HG03135 (cell line): Measurements from ENCODE around the gene NEUROG1.
"Not testable (repeated sequence)": the region's sequence is repeated elsewhere in the genome, so short reads cannot be mapped to it uniquely, and the experiment has no call there.

Experiments
- ATAC-seq: cut with Tn5 transposase; IDR thresholded peaks from one replicate; pipeline ENCODE4 v1.9.1; 2021; ENCODE audit warnings: mild to moderate bottlenecking, moderate library complexity; ENCODE audit not compliant: unreplicated experiment

NEUROG1 gene

DNA sequence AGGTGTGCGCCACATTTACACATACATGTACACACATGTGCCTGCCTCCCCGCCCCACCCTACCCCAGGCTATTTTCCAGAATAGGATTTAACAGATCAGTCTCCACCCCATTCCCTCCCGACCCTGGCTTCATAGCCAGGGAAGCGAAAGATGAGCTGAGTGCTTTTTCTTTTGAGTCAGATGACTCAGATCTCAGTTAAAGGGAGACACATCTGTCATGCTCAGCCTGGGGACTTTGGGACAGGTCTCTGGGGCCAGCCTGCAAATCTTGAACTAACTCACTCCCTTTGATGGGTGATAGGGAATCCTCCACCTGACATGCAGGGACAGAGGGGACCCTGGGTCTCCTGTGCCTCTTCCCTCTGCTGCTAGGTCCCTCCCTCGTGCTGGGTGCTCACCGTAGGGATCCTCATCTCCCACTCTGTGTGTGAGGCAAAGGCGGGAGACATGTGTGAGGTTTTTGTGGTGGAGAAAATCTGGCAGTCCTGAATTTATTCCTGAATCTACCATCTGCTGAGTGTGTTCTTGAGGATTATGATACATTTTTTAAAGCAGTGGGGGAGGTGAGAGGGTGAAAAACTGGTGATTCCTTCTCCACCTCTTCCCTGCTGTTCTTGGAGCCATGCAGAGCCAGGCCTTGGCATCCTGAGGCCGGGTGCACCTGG lies 37.7 kb downstream of the NEUROG1 start:
- ATAC-seq = no peak

DNA sequence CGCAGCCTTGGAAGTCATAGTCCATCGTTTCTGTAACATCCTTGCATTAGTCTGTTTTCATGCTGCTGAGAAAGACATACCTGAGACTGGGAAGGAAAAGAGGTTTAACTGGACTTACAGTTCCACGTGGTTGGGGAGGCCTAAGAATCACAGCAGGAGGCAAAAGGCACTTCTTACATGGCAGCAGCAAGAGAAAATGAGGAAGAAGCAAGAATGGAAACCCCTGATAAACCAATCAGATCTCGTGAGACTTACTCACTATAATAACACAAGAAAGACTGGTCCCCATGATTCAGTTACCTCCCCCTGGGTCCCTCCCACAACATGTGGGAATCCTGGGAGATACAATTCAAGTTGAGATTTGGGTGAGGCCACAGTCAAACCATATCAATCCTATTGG lies 40.2 kb downstream of the NEUROG1 start:
- not testable (repeated sequence) for ATAC-seq

DNA sequence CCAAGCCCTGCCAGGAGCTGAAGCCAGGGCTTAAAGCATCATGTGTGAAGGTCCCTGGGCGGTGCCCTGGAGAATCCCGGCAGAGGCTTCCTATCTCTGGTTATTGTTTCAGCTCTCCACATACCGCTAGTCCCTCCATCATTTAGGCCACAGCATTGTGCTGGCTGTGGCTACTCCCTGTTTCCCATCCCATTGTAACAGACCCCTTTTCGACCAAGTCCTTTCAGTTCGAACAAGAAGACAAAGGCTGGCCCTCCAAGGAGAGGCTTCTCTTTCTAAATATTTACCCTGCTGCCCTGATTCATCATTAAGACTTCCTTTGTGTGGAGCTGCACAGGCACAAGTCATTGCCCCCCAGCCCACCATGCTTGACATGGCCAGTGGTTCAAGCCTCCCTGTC lies 41.6 kb downstream of the NEUROG1 start:
- no peak for ATAC-seq

DNA sequence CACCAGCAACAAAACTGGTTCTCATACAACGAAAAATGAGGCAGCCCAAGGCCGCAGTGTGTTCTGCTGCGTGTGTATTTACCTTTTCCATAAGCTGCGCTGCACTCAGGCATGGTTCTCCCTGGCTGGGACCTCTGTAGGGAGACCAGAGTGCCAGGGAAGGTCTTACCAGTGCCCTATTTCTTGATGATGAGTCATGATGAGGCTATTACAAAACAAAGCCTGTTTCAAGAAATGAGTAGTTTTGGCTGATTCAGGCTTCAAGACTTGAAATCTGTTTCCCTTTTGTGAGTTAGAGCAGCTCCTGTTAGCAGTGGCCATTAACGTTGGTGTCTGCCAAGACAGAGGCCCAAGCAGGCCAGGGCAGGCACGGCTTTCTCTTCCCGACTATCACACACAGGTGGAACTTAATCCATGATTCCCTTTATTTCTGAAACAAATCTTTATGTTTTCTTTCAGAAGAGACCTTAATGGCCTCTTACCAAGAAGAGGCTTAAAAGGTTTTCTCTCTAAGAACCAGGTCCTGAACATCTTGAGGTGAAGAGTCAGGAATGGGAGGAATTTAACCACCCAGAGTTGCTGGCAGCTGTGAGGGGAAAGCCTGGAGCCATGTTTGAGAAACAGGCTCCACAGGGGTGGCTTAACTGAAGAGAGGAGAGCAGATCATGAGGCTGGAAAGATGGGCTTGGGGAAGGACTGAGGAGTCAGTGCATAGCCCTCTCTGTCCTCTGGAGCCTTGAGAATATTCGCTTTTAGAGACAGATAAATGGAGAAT lies 42.2 kb downstream of the NEUROG1 start:
- ATAC-seq = no peak

DNA sequence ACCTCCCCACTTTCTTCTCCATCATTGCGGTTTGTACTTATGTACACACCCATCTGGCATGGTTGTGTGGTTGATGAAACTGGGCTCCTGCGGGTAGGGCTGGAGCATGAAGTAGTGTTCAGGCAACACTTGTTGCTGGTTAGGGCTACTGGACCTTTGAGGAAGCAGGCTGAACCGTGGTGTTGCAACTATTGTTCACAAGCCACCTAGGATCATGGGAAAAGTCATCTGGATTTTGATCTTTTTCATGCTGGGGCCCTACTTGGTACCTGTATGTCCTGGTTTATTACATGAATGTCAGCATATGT lies 43.5 kb downstream of the NEUROG1 start:
- no peak for ATAC-seq

DNA sequence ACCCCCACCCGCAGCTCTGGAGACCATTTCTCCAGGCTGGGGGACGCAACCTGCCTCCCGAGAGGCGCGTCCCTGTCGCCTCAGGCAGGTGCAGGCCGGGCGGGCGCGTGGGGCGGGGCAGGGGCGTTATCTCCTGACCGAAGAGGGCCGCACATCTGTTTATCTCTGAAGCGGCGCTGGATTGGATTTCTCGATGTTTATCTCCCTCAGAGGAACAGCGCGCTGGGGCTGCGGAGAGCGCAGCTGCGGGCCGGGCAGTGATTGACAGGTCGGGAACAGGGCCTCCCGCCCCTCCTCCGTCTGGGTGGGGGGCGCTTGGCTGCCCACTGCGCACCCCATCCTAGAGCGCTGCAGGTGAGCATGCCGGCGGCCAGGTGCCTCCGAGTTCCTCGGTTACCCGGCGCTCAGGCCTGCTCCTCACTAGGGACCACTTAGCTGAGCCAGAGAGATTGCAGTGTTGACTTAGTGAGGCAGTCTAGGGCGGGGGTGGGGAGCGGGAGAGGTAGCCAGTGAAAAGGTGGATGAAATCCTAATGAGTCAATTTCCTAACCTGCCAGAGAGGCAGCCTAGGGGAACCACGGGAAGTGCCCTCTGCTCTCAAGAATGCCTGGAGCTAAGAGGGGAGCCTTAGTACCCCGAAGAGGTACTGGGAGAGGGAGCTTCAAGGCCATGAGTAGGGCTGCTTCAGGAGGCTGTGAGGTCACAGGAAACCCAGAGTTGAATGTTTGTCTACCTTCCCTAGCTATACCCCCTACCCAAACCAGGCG lies 44.0 kb downstream of the NEUROG1 start:
- ATAC-seq = no peak

DNA sequence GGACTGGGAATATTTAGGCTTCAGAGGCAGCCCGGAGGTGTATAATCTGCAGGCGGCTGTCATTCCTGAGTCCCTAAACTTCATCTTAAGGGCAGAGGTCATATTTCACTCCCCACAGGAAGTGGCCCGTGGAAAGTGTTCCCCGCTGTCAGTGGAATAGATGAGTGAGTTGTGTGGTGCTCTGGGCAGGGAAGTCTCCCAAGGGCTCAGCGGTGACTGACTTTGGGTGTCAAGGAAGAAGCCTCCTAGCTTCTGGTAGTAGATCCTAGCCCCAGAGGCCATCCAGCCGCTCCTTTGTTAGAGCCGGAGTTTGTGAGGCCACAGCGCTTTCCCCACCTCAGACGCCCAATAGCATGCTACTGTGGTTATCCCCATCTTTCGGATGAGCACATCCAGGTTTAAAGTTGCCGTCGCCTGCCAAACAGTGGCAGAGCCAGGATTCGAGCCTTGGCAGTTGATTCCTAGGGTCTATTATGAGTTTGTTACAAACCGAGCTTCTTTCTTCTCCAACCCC lies 44.7 kb downstream of the NEUROG1 start:
- ATAC-seq = no peak

DNA sequence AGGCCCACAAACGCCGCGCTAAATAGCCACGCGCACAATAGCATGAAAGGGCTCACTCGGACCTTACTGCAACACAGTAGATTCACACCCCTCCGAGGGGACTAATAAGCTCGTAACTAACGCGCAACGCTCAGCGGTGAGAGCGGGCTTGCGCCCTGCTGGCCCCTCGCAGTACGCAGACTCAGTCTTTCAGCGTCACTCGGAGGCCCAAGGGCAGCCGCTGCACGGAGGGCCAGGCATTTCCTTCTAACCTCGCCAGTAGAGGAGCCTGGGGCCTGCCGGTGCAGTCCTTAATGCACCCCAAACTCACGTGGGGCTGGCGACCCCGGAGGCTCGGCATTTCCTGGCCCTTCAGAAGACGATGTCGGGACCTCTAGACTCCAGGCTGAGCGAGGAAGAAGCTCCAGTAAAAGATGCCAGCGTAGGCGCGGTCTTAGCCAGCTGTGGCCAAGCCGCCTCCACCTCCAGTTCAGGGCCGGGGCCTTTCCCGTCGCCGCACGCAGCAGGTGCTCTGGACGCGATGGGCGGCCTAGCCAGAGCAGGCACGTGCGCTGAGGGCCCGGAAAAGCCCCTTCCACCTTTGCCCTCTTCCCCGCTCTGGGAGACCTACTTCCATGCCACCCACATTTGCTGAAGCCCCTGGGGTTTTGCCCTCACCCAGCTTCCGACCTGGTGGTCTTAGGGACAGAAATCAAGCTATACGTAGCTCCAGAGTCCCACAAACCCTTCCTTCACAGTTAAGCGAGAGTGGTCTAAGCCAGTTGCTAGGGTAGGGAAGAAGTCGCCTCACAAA lies 45.3 kb downstream of the NEUROG1 start:
- no peak for ATAC-seq

DNA sequence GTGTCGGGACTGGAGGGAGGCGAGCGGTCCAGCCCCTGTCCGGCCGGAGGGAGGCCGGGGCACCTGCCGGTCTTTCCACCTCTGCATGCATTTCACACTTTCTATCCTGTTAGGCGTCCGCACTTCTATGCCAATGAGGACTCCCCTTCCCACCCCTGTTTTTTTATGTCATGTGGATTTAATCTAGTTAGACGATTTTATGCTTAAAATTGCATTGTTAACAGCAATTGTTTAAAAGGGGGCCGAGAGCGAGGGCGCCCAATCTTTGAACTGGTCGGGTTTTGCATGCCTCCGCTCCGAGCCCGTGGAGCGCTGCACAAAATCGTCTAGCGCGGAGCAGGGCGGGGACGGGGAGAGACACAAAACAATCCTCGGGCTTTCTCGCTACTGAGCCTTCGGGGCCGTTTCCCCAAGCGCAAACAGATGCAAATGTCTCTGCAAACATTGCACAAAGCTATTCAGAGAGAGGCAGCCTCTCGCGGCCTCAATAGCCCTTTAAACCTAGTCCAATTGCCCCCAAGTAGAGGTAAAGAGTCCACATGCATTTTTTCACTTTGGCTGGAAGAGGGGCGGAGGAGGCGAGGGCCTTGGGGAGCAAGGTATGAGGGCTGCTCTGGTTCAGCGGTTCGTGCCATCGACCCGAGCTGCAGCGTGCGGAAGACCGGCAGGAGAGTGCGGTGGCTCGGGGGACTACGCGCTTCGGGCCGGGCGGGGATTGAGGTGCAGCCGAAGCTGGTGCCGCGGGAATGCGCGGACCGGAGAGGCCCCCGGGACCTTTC lies 46.1 kb downstream of the NEUROG1 start:
- no peak for ATAC-seq

DNA sequence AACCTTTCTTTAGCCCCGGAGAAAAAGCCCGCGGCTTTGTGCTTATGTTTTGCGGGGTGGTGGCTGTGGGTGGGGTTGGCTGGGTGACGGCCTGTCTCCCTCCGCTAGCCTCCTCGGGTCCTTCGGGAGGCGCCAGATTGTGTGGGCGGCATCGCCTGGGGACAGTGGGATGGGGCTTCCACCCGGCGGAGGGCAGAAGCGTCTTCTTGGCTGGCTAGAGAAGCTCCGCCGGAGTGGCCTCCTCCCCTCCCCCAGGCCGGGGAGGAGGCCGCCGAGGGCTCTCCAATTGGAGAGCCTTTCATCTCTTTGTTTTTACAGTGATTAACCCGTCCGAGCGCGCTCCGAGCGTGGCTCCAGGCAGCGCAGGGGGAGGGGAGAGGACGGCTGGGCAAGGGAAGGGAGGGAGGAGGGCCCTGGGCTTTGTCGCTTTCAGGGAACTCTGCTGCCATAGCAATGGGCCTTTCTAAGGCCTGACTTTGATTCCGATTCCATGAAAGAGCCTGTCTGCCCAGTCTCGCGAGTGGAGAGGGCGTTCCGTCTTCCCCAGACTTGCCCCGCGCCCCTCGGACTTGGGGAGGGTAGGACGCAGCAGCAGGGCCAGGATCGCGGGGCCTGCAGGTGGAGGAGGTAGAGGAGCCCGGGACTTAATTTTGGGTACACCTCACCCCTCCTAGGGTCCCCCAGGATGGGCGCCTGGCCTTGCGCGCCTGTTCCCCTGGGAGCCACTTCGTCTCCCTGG lies 46.9 kb downstream of the NEUROG1 start:
- no peak for ATAC-seq

DNA sequence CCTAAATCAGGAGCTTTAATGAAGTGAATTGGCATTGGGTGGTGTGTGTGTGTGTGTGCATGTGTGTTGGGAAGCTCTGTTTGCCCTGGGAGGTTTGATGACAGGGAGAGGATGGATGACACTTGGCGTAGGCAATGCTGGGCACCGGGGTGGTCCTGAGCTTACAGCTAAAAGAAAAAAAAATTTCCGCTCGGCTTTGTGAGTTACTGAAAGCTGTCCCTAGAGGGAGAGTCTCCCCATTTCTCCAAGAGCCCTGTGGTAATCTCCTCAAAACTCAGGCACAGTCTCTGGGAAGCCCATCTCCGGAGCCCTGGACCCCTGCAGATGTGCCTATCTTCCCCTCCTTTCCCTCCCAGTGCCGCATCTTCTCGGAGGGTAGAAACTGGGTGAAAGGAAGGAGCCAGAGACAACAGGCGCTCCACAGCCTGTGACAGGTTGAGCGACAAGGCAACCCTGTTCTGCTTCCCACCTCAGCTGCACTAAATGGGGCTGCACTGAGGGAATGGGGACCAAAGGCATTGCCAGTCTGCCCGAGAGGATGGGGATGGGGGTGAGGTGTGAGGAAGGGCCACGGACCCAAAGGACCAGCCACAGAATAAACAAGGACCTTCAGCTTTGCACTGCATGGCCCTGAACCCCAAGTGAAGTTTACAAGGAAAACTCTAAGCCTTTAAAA lies 47.8 kb downstream of the NEUROG1 start:
- no peak for ATAC-seq

DNA sequence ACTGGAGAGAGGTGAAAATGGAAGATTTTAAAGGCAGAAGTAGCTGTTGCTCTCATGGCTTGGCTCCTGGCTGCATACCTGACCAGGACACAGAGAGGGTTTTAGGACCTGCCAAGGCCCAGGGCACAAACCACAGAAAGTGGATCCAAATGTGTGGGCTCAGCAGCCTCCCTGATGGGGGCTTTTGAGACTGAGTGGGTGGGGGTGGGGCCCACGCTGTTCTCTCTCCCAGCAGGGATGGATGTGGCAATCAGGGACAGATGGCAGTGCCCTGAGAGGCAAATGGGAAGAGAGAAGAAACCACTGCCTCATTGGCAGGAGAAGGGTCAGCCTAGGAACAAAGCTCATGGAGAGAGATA lies 48.7 kb downstream of the NEUROG1 start:
- ATAC-seq = no peak

DNA sequence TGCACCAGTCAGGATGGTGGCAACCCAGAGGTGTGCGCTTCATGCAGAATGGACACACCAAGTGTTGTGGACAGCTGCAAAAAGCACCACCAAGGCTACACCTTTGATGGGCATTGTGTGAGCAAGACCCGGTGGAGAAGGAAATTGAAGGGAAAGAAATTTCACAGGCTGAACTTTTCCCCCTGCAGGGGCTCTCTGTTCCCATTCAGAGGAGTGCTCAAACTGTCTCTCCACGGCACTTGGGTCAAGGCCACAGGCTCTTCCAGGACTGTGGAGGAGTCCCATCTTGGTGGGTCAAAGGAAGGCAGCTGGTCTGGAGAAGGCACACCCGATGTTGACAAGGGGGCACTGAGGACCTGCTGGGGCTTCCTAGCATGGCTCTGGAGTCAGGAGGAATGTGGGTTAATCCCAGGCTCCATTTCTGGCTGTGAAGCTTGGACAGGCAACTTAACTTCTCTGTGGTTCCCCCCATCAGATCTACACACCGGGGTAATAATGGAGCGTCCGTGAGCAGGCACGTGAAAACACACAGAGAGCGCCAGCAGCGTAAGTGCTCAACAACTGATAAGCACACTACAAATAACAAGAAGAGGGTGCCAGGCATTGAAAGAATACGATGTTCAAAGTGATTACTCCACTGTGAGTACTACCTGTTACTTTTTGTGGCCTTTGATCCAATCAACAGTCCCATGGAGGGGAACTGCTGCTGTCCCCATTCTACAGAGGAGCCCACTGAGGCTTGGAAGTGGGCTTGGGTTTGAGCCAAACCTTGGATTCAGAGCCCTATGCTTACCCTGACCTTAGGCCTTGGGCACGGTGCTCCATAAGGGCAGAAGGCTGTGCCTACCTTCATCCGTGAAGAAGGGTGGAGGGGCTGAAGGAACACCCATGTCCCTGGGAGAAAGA lies 49.4 kb downstream of the NEUROG1 start:
- ATAC-seq = no peak

DNA sequence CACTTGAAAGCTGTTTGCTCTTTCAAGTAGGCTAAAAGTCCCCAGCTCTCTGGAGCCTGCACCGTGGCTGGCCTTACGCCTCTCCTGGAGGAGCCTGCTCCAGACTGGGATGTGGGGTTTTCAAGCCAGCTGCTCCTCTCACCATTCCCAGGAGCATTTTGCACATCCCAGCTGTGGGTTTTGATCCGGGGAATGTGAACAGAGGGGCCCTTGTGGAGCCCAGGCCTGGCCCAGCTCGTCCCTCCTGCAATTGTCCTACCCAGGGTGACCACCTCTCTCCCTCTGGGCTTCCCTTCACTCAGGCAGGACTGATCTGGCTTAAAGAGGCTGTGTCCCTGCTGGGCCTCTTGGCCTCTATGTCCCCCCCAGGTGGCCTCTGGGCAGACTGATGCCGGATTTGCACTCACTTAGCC lies 51.1 kb downstream of the NEUROG1 start:
- no peak for ATAC-seq
